Dendritic cell treated with granulocyte-macrophage colony-stimulating factor and Interleukin-4, amounts not matched to agents 40 ng/mL and 50 ng/mL, for 4 days (primary cell): ENCODE data around the gene PTPRN2.

Experiments used
- H3K27ac Mint-ChIP-seq: one replicate; pipeline ENCODE4 v1.8.0; 2022; ENCODE audit warnings: mild to moderate bottlenecking, mixed read lengths
- H3K27me3 Mint-ChIP-seq: one replicate; pipeline ENCODE4 v1.8.0; 2022; ENCODE audit warnings: mild to moderate bottlenecking, mixed read lengths
- H3K36me3 Mint-ChIP-seq: one replicate; pipeline ENCODE4 v1.8.0; 2022; ENCODE audit warnings: low read depth, mixed read lengths
- H3K4me1 Mint-ChIP-seq: one replicate; pipeline ENCODE4 v1.8.0; 2022; ENCODE audit warnings: low read depth, mixed read lengths
- H3K4me3 Mint-ChIP-seq: one replicate; pipeline ENCODE4 v1.8.0; 2022; ENCODE audit warnings: mild to moderate bottlenecking, moderate library complexity, mixed read lengths
- H3K9me3 Mint-ChIP-seq: one replicate; pipeline ENCODE4 v1.8.0; 2022; ENCODE audit warnings: mixed read lengths
- intact Hi-C: fragments of 100-400 bp; cut with micrococcal nuclease; formaldehyde crosslinking; loops from one replicate; pipeline ENCODE4 v1.15.0; 2022

Gene PTPRN2

GRCh38 chr7:157517782-157518513 lies 1069.7 kb downstream of the PTPRN2 start:
- intact Hi-C loops: no loop called here
- no peaks in the 10 kb centered on the region for H3K9me3 Mint-ChIP-seq
- peaks cover 2% of the 10 kb centered on the region for H3K27me3 Mint-ChIP-seq
- no peak overlapping the region for H3K4me3 Mint-ChIP-seq
- H3K27ac Mint-ChIP-seq: no peak overlapping the region
- H3K4me1 Mint-ChIP-seq: no peaks in the 10 kb centered on the region
- no peaks in the 10 kb centered on the region for H3K36me3 Mint-ChIP-seq

GRCh38 chr7:157516911-157517781 lies 1070.5 kb downstream of the PTPRN2 start:
- Mint-ChIP-seq H3K4me3 (no peak overlapping the region), H3K4me1 (no peaks in the 10 kb centered on the region)

DNA sequence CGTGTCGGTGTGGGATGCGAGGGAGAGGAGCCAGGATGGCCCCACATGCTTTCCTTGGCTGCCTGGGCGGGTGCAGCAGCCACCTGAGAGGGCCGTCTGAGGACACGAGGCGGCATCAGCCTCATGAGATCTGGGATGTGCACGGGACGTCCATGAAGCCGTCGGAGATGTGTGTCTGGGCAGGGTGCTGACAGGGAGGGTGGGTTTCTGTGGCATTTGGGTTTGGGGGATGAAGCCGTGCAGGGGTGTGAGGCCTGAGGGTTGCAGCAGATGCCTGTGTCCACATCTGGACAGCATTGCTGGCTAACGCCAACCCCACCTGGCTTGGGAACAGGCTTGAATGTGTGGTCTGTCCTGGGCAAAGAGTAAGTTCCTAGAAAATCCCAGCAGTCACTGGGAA lies 1071.3 kb downstream of the PTPRN2 start:
- Mint-ChIP-seq H3K27ac (no peak overlapping the region), H3K27me3 (peaks cover 2% of the 10 kb centered on the region), H3K9me3 (no peaks in the 10 kb centered on the region), H3K4me1 (no peaks in the 10 kb centered on the region), H3K4me3 (no peak overlapping the region), H3K36me3 (no peaks in the 10 kb centered on the region)
- intact Hi-C loops: no loop called here

More at GRCh38 chr7:157516911-157517781, 1070.5 kb downstream of the PTPRN2 start:
- no peaks in the 10 kb centered on the region for H3K9me3 Mint-ChIP-seq
- no peak overlapping the region for H3K27ac Mint-ChIP-seq
- H3K27me3 Mint-ChIP-seq: peaks cover 2% of the 10 kb centered on the region
- H3K36me3 Mint-ChIP-seq: no peaks in the 10 kb centered on the region
- intact Hi-C loops: no loop called here

GRCh38 chr7:157515342-157516041 lies 1072.1 kb downstream of the PTPRN2 start:
- Mint-ChIP-seq H3K4me3 (no peak overlapping the region), H3K27me3 (peaks cover 2% of the 10 kb centered on the region), H3K36me3 (no peaks in the 10 kb centered on the region), H3K4me1 (no peaks in the 10 kb centered on the region), H3K27ac (no peak overlapping the region), H3K9me3 (no peaks in the 10 kb centered on the region)
- intact Hi-C loops: no loop called here

DNA sequence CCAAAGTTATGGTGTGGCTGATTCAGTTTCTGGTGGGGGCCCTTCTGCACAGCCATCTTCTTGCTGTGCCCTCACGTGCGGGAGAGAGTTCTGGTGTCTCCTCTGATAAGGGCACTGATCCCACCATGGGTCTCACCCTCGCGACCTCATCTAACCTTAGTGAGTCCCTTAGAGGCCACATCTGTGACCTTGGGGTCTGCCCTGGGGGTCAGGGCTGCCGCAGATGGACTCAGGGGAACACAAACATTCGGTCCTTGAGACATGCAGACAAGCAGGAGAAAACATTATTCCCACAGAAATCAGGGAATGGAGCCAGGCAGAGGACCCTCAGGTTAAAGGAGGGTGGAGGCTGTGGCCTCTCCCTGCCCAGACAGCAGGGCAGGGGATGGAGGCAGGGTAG lies 1072.9 kb downstream of the PTPRN2 start:
- no peaks in the 10 kb centered on the region for H3K9me3 Mint-ChIP-seq
- no peaks in the 10 kb centered on the region for H3K36me3 Mint-ChIP-seq
- no peaks in the 10 kb centered on the region for H3K4me1 Mint-ChIP-seq
- no peak overlapping the region for H3K27ac Mint-ChIP-seq
- intact Hi-C loops: no loop called here
- no peak overlapping the region for H3K4me3 Mint-ChIP-seq
- H3K27me3 Mint-ChIP-seq: peaks cover 8% of the 10 kb centered on the region

- peaks cover 10% of the 10 kb centered on the region for H3K27me3 Mint-ChIP-seq
- H3K4me1 Mint-ChIP-seq: no peaks in the 10 kb centered on the region
- H3K36me3 Mint-ChIP-seq: no peaks in the 10 kb centered on the region
- no peaks in the 10 kb centered on the region for H3K9me3 Mint-ChIP-seq
- H3K27ac Mint-ChIP-seq: no peak overlapping the region
- intact Hi-C loops: no loop called here
- H3K4me3 Mint-ChIP-seq: no peak overlapping the region
These were observed 1073.3 kb downstream of the PTPRN2 start for GRCh38 chr7:157514306-157514705.

GRCh38 chr7:157513682-157514081 lies 1073.9 kb downstream of the PTPRN2 start:
- intact Hi-C loops: no loop called here
- H3K27me3 Mint-ChIP-seq: peaks cover 14% of the 10 kb centered on the region
- H3K27ac Mint-ChIP-seq: no peak overlapping the region

GRCh38 chr7:157513162-157513621 lies 1074.4 kb downstream of the PTPRN2 start:
- peaks cover 17% of the 10 kb centered on the region for H3K27me3 Mint-ChIP-seq
- no peak overlapping the region for H3K4me3 Mint-ChIP-seq
- peaks cover under 1% of the 10 kb centered on the region for H3K4me1 Mint-ChIP-seq
- no peaks in the 10 kb centered on the region for H3K36me3 Mint-ChIP-seq
- no peak overlapping the region for H3K27ac Mint-ChIP-seq
- intact Hi-C loops: no loop called here
- no peaks in the 10 kb centered on the region for H3K9me3 Mint-ChIP-seq

More at GRCh38 chr7:157513682-157514081, 1073.9 kb downstream of the PTPRN2 start:
- Mint-ChIP-seq H3K4me1 (no peaks in the 10 kb centered on the region), H3K4me3 (no peak overlapping the region), H3K9me3 (no peaks in the 10 kb centered on the region), H3K36me3 (no peaks in the 10 kb centered on the region)

GRCh38 chr7:157509226-157509625 lies 1078.4 kb downstream of the PTPRN2 start:
- no peak overlapping the region for H3K27ac Mint-ChIP-seq
- H3K9me3 Mint-ChIP-seq: peaks cover 24% of the 10 kb centered on the region
- H3K27me3 Mint-ChIP-seq: peaks cover 33% of the 10 kb centered on the region
- H3K4me3 Mint-ChIP-seq: no peak overlapping the region
- intact Hi-C loops: no loop called here
- no peaks in the 10 kb centered on the region for H3K36me3 Mint-ChIP-seq
- H3K4me1 Mint-ChIP-seq: peaks cover 5% of the 10 kb centered on the region

DNA sequence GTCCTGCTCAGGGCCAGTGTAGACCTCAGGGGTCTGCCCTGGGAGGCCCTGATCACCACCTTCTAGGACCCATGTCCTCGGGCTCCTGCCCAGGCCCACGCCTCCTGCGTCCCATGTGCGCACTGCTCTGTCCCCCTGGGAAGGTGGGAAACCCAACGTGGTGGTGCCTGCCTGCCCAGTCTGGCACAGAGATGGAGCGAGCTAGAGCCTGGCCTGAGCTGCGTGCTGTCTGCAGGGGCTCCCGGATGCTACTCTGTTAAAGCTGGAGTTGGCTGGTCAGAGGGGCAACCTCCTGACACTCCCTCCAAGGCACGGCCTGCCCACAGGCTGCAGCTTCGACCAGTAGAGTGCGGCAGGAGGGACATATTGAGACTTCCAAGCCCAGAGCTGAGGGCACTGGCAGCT lies 1079.1 kb downstream of the PTPRN2 start:
- H3K27ac Mint-ChIP-seq: no peak overlapping the region

DNA sequence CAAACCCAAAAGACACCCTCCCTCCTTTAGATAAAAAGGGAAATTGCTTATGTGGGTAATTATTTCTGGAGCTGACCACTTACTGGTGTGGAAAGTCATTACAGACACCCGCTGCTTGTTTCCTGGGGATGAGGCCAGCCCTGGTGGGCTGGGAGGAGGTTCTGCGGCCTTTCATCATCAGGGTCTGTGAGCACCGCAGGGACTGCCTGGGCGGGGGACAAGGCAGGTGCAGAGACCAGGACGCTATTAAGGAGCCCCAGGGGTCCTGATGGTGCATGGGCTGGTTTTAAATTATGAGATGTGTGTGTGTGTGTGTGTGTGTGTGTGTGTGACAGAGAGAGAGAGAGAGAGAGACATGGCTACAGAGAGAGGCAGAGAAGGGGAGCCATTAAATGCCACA lies 1079.6 kb downstream of the PTPRN2 start:
- Mint-ChIP-seq H3K36me3 (no peaks in the 10 kb centered on the region), H3K4me1 (peaks cover 10% of the 10 kb centered on the region), H3K27me3 (peaks cover 36% of the 10 kb centered on the region), H3K27ac (no peak overlapping the region), H3K4me3 (no peak overlapping the region), H3K9me3 (peaks cover 24% of the 10 kb centered on the region)
- intact Hi-C loops: no loop called here

More for the DNA sequence above, 1079.1 kb downstream of the PTPRN2 start:
- Mint-ChIP-seq H3K4me1 (peaks cover 5% of the 10 kb centered on the region), H3K27me3 (peaks cover 39% of the 10 kb centered on the region), H3K36me3 (no peaks in the 10 kb centered on the region), H3K4me3 (no peak overlapping the region), H3K9me3 (peaks cover 24% of the 10 kb centered on the region)
- intact Hi-C loops: no loop called here

GRCh38 chr7:157506268-157506667 lies 1081.4 kb downstream of the PTPRN2 start:
- Mint-ChIP-seq H3K4me3 (no peak overlapping the region), H3K9me3 (peaks cover 24% of the 10 kb centered on the region), H3K36me3 (no peaks in the 10 kb centered on the region), H3K4me1 (peaks cover 19% of the 10 kb centered on the region), H3K27ac (no peak overlapping the region), H3K27me3 (peaks cover 40% of the 10 kb centered on the region)
- intact Hi-C loops: no loop called here

DNA sequence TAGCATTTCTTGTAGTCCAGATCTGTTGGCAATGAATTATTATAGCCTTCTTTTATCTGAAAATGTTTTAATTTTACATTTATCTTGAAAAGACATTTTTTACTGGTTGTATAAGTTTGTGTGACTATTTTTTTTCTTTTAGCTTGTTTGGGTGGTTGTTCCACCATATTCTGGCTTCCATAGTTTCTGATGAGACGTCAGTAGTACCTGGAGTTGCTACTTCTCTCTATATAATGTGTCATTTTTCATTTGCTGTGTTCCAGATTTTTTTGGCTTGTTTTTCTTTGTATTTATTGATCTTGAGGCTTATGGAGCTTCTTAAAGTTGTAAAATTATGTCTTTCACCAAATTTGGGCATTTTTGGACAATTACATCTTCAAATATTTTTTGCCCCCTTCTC lies 1082.0 kb downstream of the PTPRN2 start:
- Mint-ChIP-seq H3K9me3 (peaks cover 24% of the 10 kb centered on the region), H3K36me3 (no peaks in the 10 kb centered on the region), H3K27me3 (peaks cover 40% of the 10 kb centered on the region), H3K4me3 (no peak overlapping the region), H3K4me1 (peaks cover 19% of the 10 kb centered on the region), H3K27ac (no peak overlapping the region)
- intact Hi-C loops: no loop called here

DNA sequence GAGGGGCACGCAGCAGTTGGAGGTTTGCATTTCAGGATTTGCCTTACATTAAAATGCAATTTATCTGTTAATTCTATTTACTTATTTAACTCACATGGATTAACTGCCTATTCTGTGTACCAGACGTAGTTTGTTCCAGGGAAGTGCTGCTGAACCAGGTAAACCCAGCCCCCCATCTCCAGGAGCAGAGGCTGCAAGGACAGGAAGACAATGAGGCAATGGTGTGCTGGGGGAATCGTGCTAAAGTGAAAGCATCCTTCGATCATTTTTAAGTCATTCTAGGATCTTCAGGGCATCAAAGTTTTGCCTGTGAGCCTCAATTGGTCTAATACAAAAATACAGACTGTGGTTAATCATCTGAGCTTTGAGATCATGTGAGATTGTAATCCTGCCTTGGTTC lies 1084.4 kb downstream of the PTPRN2 start:
- peaks cover 19% of the 10 kb centered on the region for H3K4me1 Mint-ChIP-seq
- H3K9me3 Mint-ChIP-seq: peaks cover 24% of the 10 kb centered on the region
- H3K4me3 Mint-ChIP-seq: no peak overlapping the region
- intact Hi-C loops: no loop called here
- H3K27me3 Mint-ChIP-seq: peaks cover 25% of the 10 kb centered on the region
- H3K36me3 Mint-ChIP-seq: no peaks in the 10 kb centered on the region
- H3K27ac Mint-ChIP-seq: no peak overlapping the region
